ENCODE data around the gene CHCHD6.

- TF ChIP-seq POLR2A (IDR thresholded peaks at IDR 0.05) = no peak
- no peak for TF ChIP-seq CTCF (IDR thresholded peaks at IDR 0.05)
Observed at GRCh38 chr3:126971891-126972351, 267.9 kb downstream of the CHCHD6 start.
